SK-N-SH (cell line): ENCODE data around the gene USP48. TPM values are rescaled to one million over a fixed set of nuclear protein-coding genes. Genes with fewer than 3 reads are reported as not detected.

Experiments
- CTCF ChIA-PET: fragments of 300-600, 350-600 bp; formaldehyde crosslinking; extraction: SDS; loops from one replicate; lab custom pipeline; 2021; lab: Yijun Ruan, JAX
- POLR2A ChIA-PET: fragments of 350-600 bp; sonication (Branson Sonifier 250); formaldehyde crosslinking; extraction: SDS; loops from one replicate; lab custom pipeline; 2020; ENCODE audit warnings: antibody characterized with exemption, inconsistent platforms; lab: Yijun Ruan, JAX
- DNase-seq: peaks from one replicate; pipeline ENCODE4 v3.0.0; 2012
- H2AFZ ChIP-seq: fragments of 200-600 bp; sonication (generic); 2 replicates; pipeline ENCODE4 v1.8.1; 2016; ENCODE audit warnings: antibody characterized with exemption, mild to moderate bottlenecking, low read depth
- H3F3A ChIP-seq: fragments of 200-600 bp; sonication (generic); replicated peaks from 2 replicates; pipeline ENCODE3; 2016; ENCODE audit warnings: antibody characterized with exemption, mild to moderate bottlenecking; ENCODE audit not compliant: insufficient read depth
- H3K27ac ChIP-seq, 2 experiments: fragments of 200-500 bp in 1 of 2; fragments of 200-600 bp in 1 of 2; sonication (Bioruptor generic) in 1 of 2; sonication (generic), shearing (Covaris generic) in 1 of 2; 2 replicates each; pipeline versions ENCODE4 v1.5.1 to v1.6.1; 2014 to 2016; ENCODE audit warnings: low read depth in 2 of 2, inconsistent platforms in 1 of 2, low read length in 1 of 2, mild to moderate bottlenecking in 1 of 2, mixed read lengths in 1 of 2
- H3K27me3 ChIP-seq: fragments of 200-600 bp; sonication (generic), shearing (Covaris generic); 2 replicates; pipeline ENCODE4 v1.6.1; 2016; ENCODE audit warnings: mixed run types; ENCODE audit not compliant: insufficient read depth
- H3K36me3 ChIP-seq, 2 experiments: fragments of 200-500 bp in 1 of 2; fragments of 200-600 bp in 1 of 2; sonication (Bioruptor generic) in 1 of 2; sonication (generic) in 1 of 2; replicated peaks in 1 of 2; 2 replicates each; pipeline versions ENCODE3 to v1.5.1; 2014 to 2016; ENCODE audit warnings: low read length in 1 of 2, mild to moderate bottlenecking in 1 of 2; ENCODE audit not compliant: insufficient read depth in 2 of 2, control insufficient read depth in 1 of 2
- H3K4me1 ChIP-seq, 2 experiments: fragments of 200-500 bp in 1 of 2; fragments of 200-600 bp in 1 of 2; sonication (Bioruptor generic) in 1 of 2; sonication (generic), shearing (Covaris generic) in 1 of 2; 2 replicates each; pipeline versions ENCODE4 v1.5.1 to v1.6.1; 2014 to 2016; ENCODE audit warnings: low read depth in 1 of 2, low read length in 1 of 2, mixed run types in 1 of 2; ENCODE audit not compliant: insufficient read depth in 2 of 2, control insufficient read depth in 1 of 2
- H3K4me2 ChIP-seq: fragments of 200-600 bp; sonication (generic), shearing (Covaris generic); 2 replicates; pipeline ENCODE4 v1.6.1; 2017; ENCODE audit warnings: mixed run types
- H3K4me3 ChIP-seq, 2 experiments: fragments of 200-500 bp in 1 of 2; fragments of 200-600 bp in 1 of 2; sonication (Bioruptor generic) in 1 of 2; sonication (generic), shearing (Covaris generic) in 1 of 2; 2 replicates each; pipeline versions ENCODE4 v1.5.1 to v1.8.1; 2014 to 2016; ENCODE audit warnings: low read depth in 2 of 2, inconsistent platforms in 1 of 2, low read length in 1 of 2, mild to moderate bottlenecking in 1 of 2, mixed read lengths in 1 of 2, moderate library complexity in 1 of 2
- H3K79me2 ChIP-seq: fragments of 200-600 bp; sonication (generic); 2 replicates; pipeline ENCODE4 v1.8.1; 2017; ENCODE audit warnings: mild to moderate bottlenecking; ENCODE audit not compliant: insufficient read depth
- H3K9ac ChIP-seq: fragments of 200-600 bp; sonication (generic); 2 replicates; pipeline ENCODE4 v1.6.1; 2017; ENCODE audit warnings: mixed run types
- H3K9me2 ChIP-seq: fragments of 200-600 bp; sonication (generic); 2 replicates; pipeline ENCODE4 v1.6.1; 2017; ENCODE audit warnings: mixed run types
- H3K9me3 ChIP-seq: fragments of 200-600 bp; sonication (generic); 2 replicates; pipeline ENCODE4 v1.6.1; 2017; ENCODE audit warnings: mixed run types, mild to moderate bottlenecking, moderate library complexity
- H4K20me1 ChIP-seq: fragments of 200-600 bp; sonication (generic); 2 replicates; pipeline ENCODE4 v1.6.1; 2017; ENCODE audit warnings: mild to moderate bottlenecking, mixed run types; ENCODE audit not compliant: insufficient read depth
- CHD2 ChIP-seq: fragments of 150-350 bp; IDR thresholded peaks from 2 replicates; pipeline ENCODE4 v1.6.1; 2018; ENCODE audit warnings: low read length; ENCODE audit not compliant: partially characterized antibody
- FOSL2 ChIP-seq: IDR thresholded peaks from 2 replicates; pipeline ENCODE4 v1.4.0; 2012; ENCODE audit warnings: low read depth, mild to moderate bottlenecking, moderate library complexity, borderline replicate concordance
- MEF2A ChIP-seq: IDR thresholded peaks from 2 replicates; pipeline ENCODE4 v1.4.0; 2012; ENCODE audit warnings: low read depth, borderline replicate concordance
- NRF1 ChIP-seq: IDR thresholded peaks from 2 replicates; pipeline ENCODE4 v1.6.1; 2012; ENCODE audit warnings: low read depth, mild to moderate bottlenecking, low read length
- POLR2AphosphoS5 ChIP-seq: IDR thresholded peaks from 2 replicates; pipeline ENCODE4 v1.6.1; 2012; ENCODE audit warnings: low read depth, low read length
- TCF12 ChIP-seq: IDR thresholded peaks from 2 replicates; pipeline ENCODE4 v1.4.0; 2012
- YY1 ChIP-seq: IDR thresholded peaks from 2 replicates; pipeline ENCODE4 v1.4.0; 2012; ENCODE audit warnings: low read depth, mild to moderate bottlenecking
- WGBS: methylation state at CpG from one replicate; pipeline ENCODE4 v1.1.6; 2017; ENCODE audit warnings: low lambda C conversion rate; 5-methylcytosine and 5-hydroxymethylcytosine counted together
- polyA plus RNA-seq, 3 experiments: library from polyadenylated mRNA; depleted of rRNA; stranded (reverse); fragments of >200 nt; gene quantifications; 2 replicates each; pipeline ENCODE4 v1.2.3, GENCODE V29; 2012
- TF ChIP-seq, protein P1 (sequence below): IDR thresholded peaks from 2 replicates; pipeline ENCODE4 v1.4.0; 2012; ENCODE audit warnings: low read depth, borderline replicate concordance
- TF ChIP-seq, protein P2 (sequence below): IDR thresholded peaks from 2 replicates; pipeline ENCODE4 v1.6.1; 2012; ENCODE audit warnings: mild to moderate bottlenecking, low read depth, low read length, moderate library complexity

Gene USP48
- polyA plus RNA-seq, 1 of the 3 experiments (the other 2 are of a cell fraction), result 13.6 TPM

DNA sequence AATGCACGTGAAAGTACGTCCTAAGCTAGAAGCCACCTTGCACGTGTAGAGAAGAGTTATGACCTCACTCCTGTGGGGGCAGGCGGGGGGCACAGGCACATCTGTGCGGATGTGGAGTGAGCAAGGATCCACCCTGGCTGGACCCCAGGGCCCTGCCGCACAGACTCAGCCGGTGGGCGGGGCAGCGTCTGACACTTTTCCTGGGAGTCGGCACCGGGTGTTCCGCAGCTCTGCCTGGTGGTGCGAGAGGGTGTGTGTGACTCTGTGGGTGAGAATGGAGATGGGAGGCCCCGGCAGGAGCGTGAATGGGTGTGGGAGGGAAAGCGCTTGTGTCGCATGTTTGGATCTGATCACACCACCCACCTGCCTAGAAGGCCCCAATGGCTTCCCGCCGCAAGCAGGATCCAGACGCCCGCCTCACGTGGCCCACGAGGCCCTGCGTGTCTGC lies 143.3 kb downstream of the USP48 start:
- H3K4me1 ChIP-seq, result peaks cover 0 to 7% of the 10 kb centered on the region in 2 experiments; a peak in 1 of 4 replicates
- WGBS, result 85% methylated on average over 21 of the region's 24 CpGs
- POLR2A ChIA-PET, result no interaction called here
- H3K27me3 ChIP-seq, result peaks cover 12% of the 10 kb centered on the region; the same call in 1 of the 2 replicates
- CTCF ChIA-PET, result interaction anchor here (1.1 to 1.7 kb wide), 5 partner anchors 20 to 267 kb away, joined by 3 to 5 read pairs (median 4); partner anchors contain the start of gene RAP1GAP
- H3K79me2 ChIP-seq, result no peaks in the 10 kb centered on the region
- no peaks in the 10 kb centered on the region for H3K36me3 ChIP-seq
- no peaks in the 10 kb centered on the region for H3F3A ChIP-seq
- H3K9me3 ChIP-seq, result no peaks in the 10 kb centered on the region
- H3K9ac ChIP-seq, result no peak overlapping the region
- TF ChIP-seq NRF1, result no peak
- no peak for TF ChIP-seq YY1
- TF ChIP-seq, protein P1, sequence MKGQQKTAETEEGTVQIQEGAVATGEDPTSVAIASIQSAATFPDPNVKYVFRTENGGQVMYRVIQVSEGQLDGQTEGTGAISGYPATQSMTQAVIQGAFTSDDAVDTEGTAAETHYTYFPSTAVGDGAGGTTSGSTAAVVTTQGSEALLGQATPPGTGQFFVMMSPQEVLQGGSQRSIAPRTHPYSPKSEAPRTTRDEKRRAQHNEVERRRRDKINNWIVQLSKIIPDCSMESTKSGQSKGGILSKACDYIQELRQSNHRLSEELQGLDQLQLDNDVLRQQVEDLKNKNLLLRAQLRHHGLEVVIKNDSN, result no peak
- no peak for TF ChIP-seq POLR2AphosphoS5
- no peak for TF ChIP-seq MEF2A
- no peak for TF ChIP-seq CHD2
- TF ChIP-seq TCF12, result no peak
- TF ChIP-seq, protein P2, sequence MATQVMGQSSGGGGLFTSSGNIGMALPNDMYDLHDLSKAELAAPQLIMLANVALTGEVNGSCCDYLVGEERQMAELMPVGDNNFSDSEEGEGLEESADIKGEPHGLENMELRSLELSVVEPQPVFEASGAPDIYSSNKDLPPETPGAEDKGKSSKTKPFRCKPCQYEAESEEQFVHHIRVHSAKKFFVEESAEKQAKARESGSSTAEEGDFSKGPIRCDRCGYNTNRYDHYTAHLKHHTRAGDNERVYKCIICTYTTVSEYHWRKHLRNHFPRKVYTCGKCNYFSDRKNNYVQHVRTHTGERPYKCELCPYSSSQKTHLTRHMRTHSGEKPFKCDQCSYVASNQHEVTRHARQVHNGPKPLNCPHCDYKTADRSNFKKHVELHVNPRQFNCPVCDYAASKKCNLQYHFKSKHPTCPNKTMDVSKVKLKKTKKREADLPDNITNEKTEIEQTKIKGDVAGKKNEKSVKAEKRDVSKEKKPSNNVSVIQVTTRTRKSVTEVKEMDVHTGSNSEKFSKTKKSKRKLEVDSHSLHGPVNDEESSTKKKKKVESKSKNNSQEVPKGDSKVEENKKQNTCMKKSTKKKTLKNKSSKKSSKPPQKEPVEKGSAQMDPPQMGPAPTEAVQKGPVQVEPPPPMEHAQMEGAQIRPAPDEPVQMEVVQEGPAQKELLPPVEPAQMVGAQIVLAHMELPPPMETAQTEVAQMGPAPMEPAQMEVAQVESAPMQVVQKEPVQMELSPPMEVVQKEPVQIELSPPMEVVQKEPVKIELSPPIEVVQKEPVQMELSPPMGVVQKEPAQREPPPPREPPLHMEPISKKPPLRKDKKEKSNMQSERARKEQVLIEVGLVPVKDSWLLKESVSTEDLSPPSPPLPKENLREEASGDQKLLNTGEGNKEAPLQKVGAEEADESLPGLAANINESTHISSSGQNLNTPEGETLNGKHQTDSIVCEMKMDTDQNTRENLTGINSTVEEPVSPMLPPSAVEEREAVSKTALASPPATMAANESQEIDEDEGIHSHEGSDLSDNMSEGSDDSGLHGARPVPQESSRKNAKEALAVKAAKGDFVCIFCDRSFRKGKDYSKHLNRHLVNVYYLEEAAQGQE, result no peak
- H3K4me2 ChIP-seq, result no peak overlapping the region
- H3K9me2 ChIP-seq, result no peaks in the 10 kb centered on the region
- no peak overlapping the region for H3K27ac ChIP-seq
- no peak overlapping the region for H3K4me3 ChIP-seq
- DNase-seq, result no peak
- no peak overlapping the region for H2AFZ ChIP-seq
- no peaks in the 10 kb centered on the region for H4K20me1 ChIP-seq

DNA sequence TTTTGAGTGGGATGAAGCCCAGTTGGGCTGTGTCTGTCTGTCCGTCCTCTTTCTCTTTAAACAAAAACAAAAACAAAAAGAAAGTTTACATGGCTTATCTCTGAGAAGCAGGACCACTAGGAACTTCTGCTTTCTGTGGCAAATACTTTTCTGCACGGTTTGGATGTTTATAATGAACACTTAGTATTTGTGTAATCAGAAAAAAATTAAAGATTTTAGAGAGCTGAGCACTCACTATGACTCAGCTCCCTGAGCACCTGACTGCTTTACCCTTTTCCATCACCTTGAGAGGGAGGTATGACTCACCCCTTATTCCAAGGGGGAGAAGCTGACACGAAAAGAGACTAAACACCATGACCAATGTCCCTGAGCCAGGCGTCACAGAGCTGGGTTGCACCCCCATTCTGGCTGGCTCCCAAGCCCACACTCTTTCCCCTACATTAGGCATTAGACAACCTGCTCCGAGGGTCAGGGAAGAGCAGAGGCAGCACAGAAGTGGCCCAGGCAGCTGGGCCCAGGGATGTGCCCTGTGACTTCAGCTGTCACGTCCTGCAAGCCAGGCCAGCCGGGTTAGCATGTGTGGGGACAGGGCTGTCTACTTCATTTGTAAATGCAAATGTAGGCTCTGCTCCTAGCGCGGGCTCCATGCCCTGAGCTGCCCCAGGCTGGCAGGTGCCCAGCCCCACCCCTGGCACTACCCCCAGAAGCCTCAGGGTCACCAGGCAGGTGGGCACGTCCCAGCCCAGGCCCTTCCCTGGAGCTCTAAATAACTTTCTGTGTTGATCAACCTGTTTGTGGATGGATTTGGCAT lies 144.2 kb downstream of the USP48 start:
- TF ChIP-seq FOSL2, result peak; percentile 37; the same call in 1 of the 2 replicates
- TF ChIP-seq NRF1, result no peak
- TF ChIP-seq, all 33 proteins: peak for 1
- CTCF ChIA-PET, result interaction anchor here (0.8 to 1.2 kb wide), 3 partner anchors 14 to 43 kb away, joined by 3 to 4 read pairs (median 3); no protein-coding TSS in a partner anchor
- POLR2A ChIA-PET, result no interaction called here
- H3K79me2 ChIP-seq, result no peaks in the 10 kb centered on the region
- no peak overlapping the region for H3K9ac ChIP-seq
- no peak overlapping the region for H3K27ac ChIP-seq
- no peak overlapping the region for H3K4me3 ChIP-seq
- H3K9me2 ChIP-seq, result no peaks in the 10 kb centered on the region
- H3K36me3 ChIP-seq, result no peaks in the 10 kb centered on the region
- WGBS, result 31% methylated on average over 7 of the region's 10 CpGs
- no peaks in the 10 kb centered on the region for H3F3A ChIP-seq
- H3K4me1 ChIP-seq, result peaks cover 0 to 7% of the 10 kb centered on the region in 2 experiments; a peak in 1 of 4 replicates
- no peak for DNase-seq
- no peak overlapping the region for H3K4me2 ChIP-seq
- no peak overlapping the region for H2AFZ ChIP-seq
- H3K27me3 ChIP-seq, result peaks cover 12% of the 10 kb centered on the region; the same call in 1 of the 2 replicates
- no peaks in the 10 kb centered on the region for H4K20me1 ChIP-seq
- H3K9me3 ChIP-seq, result no peaks in the 10 kb centered on the region
